Stimulated activated CD4-positive, alpha-beta T cell treated with anti-CD3 and anti-CD28 coated beads, Interleukin-2, amount 100 ng/mL, for 48 hours (primary cell): Measurements from ENCODE around the gene ZNF496.

Experiments
- DNase-seq, 2 donors: peaks; one replicate each; pipeline ENCODE4 v3.0.0-alpha.2; 2020

Gene ZNF496

DNA sequence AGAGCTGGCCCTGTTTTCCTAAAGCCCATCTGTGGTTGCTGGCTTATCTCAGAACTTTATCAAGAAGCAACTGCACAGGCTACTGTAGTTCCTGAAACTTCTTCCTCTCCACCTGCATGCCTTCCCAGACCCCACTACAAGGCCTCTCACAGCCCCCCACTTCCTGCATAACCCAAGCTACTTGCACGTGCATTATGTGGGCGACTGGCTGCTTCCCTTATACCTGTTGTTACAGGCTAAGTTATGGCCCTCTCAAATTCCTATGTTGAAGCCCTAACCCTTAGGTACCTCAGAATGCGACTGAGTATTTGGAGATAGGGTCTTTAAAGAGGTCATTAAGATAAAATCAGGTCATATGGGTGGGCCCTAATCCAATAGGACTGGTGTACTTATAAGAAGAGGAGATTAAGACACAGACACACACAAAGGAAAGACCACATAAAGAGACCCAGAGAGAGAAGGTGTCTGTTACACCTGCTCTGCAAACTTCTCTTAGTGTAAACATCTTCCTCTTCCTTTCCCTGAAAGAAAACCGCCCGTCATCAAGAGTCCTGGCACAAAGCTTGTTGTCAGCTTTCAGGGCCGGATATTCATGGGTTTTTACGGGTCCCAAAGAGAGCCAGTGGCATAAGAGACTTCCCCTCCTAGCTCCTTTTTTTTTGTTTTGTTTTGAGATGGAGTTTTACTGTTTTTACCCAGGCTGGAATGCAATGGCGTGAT, 5.1 kb downstream of the ZNF496 start:
- no peak for DNase-seq

DNA sequence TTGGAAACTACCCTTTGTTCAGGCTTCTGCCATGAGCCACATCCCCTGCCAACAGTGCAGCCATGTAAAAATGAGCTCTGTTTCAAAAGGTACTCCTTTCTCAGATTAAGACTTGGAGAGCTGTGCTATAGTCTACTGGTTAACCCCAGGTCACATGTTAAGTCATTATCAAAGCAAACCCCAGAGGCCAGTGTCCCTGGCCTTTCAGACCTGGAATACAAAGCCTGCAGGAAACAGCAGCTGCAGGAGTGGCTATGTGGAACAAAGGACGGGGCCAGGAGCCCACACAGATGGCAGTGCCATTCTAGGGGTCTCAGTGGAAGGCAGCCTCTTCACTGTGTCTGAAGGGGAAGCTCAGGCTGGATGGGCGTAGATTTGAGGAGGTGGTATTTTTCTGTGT, 6.7 kb downstream of the ZNF496 start:
- DNase-seq, result no peak

DNA sequence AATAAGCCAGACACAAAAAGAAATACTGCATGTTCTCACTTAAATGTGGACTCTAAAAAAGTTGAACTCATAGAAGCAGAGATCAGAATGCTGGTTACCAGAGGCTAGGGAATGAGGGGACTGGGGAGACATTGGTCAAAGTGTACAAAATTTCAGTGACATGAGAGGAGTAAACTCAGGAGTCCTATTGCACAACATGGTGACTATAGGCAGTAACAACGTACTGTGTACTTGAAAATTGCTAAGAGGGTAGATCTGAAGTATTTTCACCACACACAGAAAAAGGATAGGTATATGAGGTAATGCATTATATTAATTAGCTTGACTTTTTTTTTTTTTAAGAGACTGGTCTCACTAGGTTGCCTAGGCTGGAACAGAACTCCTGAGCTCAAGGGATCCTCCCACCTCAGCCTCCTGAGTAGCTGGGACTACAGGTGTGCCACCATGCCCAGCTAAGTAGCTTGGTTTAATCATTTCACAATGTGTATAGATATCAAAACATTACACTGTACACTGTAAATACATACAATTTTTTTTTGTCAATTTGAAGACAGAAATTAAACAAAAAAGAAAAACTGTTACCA, 7.4 kb downstream of the ZNF496 start:
- no peak for DNase-seq

DNA sequence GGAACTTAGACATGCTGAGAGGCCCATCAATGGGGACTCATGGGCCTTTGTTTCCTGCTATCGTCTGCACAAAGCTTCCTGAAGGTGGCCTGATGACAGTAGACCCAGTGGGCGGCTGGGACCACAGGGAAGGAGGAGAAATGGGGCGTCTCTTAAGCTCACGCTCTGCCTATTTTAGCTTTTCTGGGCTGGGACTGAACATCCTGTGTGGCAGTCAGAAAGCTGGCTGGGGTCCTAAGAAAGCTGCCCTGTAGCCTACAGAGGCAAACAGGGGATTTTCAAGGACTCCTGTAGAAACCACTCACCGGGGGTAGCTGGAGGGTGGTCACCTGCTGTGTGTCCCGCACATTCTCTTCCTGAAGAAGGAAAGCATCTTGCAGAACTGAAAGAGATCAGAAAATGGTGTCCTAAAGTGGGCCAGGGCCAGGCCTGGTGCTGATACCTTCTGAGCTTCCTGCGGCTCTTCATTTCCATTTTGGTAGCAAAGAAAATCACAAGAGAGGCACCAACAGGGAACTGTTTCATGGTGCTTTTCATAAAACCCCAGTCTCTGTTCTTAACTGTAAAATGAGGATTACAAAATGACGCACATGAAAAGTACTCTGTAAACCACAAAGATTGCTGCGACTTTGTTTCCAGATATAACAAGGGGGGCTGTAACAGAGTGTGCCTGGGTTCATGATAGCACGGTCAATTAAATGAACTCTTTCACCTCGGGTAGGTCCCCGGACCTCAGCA, 8.6 kb downstream of the ZNF496 start:
- no peak for DNase-seq

DNA sequence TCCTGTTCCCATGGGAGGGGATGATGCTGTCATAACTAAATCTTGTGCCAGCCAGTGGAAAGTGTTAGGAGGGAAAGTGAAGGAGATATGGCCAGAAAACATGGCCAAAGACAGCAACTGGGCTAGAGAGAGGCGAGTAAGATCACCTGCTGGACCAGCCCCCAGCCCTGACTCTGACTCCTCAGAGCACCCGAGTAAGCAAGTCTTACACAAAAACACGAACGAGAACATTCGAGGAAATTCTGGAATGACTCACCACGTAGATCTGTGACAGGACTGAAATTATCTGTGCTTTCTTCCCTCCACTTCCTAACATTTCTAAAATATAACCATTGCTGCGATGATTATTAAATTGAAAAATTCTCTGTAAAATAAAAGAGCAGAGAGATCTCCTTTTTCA, 9.2 kb downstream of the ZNF496 start:
- DNase-seq, result no peak

DNA sequence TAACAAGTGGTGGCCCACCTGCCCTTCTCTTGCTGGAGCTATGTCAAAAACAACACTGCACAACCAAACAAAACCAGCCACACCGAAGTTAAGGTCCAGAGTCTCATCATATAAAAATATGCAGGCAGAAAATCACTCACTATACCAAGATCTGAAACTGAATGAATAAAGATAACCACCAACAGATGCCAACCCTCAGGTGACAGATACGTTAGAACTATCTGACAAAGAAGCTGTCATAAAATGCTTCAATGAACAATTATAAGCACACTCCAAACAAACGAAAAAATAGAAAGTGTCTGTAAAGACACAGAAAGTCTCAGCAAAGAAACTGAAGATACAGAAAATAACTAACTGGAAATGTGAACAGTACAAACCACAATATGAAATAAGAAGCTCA, 14.0 kb downstream of the ZNF496 start:
- no peak for DNase-seq

DNA sequence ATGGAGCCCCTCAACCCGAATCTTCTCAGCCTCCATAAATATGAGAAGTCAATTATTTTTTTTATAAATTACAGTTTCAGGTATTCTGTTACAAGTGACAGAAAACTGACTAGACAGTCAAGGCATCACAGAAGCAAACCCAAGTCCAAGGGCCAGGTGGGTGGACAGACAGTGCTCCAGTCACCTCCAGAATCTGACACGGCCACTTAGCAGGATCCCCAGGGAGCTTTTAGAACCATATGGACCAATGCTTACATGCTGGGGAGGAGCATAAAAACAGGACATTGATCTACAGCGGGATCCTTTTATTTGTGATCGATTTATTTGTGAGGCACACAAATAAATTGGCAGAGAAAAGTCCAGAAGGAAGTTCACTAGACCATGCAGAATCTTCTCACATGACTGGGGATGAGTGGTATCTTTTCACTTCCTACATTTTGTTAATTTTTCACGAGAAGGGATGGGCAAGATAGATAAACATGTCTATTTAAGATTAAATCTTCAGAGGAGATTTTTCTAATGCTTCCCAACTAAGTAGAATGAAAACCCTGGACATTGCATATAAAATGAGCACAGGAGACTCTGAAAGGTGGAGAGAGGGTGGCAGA, 15.0 kb downstream of the ZNF496 start:
- no peak for DNase-seq

DNA sequence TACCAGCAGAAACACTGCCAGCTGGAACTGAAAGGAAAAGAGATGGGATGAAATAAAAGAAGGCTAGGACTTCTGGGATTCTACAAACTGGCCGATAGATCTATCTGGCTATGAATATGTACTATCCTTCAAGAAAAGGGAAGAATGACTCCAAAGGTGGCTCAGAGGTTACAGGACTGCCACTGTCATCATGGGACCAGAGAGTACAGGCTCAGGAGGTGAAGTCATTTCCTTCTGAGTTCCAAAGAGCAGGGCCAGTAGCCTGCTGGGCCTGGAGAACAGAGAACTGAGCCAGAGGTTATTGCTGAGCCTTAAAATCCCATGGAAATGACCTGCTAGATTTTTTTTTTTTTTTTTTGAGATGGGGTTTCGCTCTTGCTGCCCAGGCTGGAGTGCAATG, 27.6 kb downstream of the ZNF496 start:
- no peak for DNase-seq

DNA sequence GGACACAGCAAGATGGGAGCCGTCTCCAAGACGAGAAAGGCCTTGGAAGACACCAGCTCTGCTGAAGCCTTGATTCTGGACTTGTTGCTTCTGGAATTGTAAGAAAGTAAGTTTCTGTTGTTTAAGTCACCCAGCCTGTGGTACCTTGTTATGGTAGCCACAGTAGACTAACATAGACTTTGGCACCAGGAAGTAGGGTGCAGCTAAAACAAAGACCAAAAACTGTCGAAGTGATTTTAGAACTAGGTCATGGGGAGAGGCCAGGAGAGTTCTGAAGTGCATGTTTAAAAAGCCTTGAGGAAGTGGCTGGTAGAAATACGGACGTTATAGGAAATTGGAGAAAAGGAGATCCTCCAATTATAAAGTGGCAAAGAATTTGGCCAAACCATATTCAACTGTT, 28.5 kb downstream of the ZNF496 start:
- no peak for DNase-seq

DNA sequence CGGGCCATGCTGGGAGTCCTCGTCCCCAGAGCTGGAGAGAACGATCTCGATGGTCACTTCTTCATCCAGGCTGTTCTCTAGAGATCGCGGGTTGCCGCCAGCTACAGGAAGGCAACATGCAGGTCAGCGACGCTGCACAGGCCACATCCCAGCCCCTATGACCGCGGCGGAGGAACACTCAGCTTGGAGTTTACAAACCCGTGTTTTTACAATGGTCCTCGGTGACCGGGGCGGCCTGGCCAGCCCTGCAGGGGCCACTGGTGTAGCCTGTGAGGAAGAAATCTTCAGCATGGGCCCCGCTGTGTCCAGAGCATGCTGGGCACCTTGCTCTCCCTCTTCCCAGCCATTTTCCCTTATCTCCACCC, 30.5 kb downstream of the ZNF496 start:
- DNase-seq, result no peak

DNA sequence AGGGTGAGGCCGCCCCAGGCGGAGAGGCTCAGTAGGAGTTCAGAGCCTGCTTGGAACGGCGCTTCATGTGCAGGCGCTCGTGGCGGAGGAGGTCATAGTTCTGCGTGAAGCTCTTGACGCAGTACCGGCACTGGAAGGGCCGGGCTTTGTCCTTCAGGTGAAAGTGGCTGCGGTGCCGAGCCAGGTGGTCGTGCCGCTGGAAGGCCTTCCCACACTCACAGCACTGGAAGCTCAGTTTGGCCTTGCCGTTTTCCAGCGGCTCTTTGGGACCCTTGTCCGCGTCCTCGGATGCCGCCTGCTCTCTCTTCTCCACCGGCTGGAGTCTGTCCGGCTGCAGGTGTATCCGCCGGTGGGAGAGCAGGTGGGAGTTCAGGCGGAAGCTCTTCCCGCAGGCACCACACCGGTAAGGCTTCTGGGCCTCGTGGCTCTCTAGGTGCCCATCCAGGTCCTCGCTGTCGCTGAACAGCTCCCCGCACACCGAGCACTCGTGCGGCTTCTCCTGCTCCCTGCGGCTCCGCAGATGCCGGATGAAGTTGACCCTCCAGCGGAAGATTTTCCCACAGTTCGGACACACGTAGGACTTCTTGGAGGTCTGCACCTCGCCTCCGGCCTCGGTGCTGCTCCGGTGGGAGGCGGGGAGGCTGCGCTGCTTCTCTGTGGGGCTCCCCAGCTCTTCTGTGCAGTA, 31.0 kb downstream of the ZNF496 start:
- no peak for DNase-seq

DNA sequence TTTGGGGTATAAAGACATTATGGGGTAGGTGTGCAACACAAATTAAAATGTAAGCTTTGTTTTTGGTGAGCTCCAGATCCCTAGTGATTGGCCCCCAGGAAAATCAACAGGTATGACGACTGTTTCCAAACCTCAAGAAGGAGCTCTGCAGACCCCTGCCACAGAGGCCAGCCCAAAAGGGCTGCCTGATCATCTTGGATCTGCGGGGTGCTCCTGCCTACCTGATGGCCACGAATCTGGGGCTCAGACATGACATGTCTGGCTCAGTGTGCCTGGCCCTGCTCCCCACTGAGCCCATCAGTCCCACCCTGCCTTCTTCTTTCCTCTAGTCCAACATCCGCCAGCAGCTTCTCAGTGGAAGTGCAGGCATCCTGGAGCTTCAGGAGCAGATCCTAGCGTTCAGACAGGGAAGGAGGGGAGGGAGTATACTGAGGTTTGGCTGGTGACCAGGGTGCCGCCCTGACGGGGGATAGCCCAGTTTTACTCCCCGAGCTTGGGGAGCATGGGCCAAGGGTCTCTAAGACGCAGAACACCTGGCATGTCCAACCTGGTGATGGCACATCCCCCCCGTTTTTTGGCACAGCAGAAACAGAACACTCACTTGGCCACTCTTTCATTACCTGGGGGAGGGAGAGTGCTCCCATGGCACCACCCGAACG, 31.8 kb downstream of the ZNF496 start:
- DNase-seq, result no peak

DNA sequence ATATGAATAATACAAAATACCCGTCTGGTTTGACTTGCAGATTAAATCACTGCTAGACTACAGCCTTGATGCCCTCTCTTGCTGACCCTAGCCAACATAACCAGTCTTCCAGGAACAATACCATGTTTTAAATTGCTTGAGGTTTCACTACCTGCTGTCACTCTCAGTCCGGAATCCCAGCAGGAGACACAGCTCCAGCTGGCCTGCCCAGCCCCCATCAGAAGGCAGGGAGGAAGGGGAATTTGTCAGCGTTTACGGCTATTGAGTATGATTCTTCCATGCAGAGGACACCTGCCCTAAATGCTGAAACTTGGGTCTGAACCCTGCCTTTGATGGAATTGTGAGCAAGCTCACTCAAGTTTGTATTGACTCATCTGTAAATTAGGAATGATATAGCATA, 33.0 kb downstream of the ZNF496 start:
- no peak for DNase-seq

DNA sequence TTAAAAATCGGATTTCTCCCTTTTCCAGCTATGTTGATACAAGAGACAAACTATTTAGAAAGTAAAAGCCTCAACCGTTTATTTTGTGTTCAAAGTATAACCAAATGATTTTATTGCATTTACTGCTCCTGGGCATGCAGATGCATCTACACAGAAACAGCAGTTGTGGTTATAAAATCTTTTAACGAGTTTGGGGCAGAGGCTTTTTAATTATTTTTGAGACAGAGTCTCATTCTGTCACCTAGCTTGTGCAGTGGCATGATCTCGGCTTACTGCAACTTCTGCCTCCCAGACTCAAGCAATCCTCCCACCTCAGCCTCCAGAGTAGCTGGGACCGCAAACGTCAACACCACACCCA, 33.6 kb downstream of the ZNF496 start:
- DNase-seq, result no peak

DNA sequence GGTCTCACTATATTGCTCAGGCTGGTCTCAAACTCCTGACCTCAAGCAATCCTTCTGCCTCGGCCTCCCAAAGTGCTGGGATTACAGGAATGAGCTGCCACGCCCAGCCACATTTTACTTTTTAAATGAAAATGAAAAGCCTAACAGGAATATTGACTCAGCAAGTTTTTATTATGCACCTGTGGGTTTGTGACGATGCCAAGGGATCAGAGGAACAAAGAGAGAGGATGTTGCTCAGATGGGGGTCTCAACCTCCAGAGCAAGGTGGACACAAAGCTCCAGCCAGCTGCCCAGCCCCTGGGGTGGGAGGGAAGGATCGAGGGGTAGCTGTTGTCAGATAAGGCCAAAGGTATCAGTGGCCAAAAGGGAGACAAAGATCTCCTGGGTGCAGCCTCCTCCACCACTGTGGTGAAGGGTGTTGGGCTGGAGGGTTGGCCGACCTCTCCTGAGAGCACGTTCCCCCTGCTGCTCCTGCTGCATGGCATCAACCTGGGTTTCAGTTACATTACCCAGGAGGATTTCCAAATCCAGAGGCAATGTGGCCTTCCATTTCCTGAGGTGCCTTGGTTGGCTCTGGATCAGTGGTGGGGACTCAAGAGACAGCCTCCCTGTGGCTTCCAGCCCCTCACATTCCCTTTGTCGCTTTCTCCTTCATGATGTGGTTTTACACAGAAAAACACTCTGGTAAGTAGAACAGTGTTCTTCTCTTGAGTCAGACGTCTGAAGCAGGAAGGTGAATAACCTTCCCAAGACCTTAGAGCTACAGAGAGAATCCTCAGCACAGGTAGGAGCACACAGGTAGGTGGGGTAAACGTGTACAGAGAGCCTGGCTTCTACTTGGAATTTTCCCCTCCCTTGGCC, 34.2 kb downstream of the ZNF496 start:
- DNase-seq, result no peak

DNA sequence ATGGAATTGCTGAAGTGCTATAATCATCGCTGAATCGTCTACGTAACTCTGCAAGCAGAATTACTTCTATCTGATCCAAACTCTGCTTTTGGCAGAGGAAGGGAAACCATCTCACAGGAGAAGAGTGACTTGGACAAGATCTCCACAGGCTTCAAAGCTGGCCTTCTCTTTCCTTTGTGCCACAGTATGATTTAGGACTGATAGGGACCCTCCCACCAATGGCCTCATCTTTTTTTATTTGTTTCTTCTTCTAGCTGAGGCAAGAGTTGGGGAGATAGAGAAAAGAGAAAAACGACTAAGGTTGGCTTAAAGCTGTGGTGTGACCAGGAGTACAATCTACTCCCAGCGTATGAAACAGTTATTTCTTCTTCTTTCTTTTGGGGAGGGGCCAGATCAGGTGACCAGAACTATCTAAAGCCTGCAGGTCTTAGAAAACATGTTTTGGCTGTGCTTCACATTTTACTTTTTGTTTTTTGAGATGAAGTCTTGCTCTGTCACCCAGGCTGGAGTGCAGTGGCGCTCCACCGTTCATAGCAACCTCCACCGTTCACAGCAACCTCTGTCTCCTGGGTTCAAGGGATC, 35.0 kb downstream of the ZNF496 start:
- DNase-seq, result no peak

DNA sequence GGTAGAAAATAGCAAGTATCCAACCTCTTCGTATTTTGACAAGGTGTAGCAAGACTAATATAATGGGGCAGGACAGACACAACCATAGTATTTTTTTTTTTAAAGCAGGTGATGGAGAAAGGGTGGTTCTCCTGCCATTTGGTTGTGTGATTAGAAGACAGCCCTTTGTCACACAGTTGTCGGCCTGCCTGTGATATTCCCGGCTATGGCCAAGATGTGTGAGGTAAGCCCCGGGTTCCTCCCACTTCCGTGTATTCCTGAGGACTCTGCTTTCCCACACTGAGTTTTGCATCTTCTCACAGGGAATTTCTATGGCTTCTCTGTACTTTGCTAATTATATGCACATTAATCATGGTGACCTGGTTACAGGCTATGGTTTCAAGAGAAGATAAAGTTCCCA, 35.9 kb downstream of the ZNF496 start:
- no peak for DNase-seq

DNA sequence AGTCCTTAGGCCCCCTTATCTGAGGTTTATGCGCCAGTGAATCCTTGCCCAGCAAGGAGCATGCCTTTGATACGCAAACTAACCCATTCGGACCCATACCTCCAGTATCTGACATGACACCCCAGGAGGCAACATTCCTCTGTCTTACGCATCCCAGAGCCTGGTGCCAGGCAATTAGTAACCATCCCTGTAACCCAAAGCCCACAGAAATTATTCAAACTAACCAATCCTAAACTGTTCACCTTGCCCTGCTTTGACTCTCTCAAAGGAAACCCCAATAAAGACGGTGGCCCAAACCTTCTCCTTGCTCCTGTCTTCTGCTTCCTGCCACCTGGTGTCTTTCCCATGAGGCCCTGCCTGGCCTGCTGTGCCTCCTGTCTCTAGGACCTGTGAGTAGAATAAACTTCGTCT, 36.4 kb downstream of the ZNF496 start:
- DNase-seq, result no peak

DNA sequence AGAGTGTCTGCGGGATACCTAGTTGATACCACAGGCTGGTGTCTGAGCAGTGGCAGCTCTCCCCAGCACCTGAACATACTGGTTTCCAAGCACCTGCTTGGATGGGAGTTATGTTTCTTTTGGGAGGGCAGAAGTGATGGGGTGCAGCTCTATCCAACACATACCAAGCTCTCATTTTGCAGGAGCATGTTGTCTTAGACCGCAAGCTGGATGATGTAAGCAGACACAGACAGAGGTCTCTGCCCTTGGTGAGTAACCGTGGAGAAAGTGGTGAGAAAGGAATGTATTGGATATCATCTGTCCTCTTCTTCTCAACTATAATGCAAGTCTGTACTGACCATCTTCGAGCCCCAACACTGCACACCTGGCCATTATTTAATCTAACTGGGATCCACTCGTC, 37.4 kb downstream of the ZNF496 start:
- no peak for DNase-seq

DNA sequence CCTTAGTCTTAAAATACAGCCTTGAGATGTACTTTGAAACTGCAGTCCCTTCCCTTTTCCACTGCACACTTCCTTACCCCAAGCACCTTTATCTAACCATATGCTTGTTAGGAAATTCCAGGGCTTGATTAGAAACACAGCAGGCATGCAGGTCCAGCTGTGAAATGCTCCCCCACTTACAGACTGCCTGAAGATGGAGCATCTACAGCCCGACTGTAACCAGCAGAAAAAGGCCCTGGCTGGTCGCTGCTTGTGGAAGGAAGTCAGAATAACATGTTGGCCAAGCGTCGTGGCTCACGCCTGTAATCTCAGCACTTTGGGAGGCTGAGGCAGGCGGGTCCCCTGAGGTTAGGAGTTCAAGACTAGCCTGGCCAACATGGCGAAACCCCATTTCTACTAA, 38.6 kb downstream of the ZNF496 start:
- DNase-seq, result no peak

DNA sequence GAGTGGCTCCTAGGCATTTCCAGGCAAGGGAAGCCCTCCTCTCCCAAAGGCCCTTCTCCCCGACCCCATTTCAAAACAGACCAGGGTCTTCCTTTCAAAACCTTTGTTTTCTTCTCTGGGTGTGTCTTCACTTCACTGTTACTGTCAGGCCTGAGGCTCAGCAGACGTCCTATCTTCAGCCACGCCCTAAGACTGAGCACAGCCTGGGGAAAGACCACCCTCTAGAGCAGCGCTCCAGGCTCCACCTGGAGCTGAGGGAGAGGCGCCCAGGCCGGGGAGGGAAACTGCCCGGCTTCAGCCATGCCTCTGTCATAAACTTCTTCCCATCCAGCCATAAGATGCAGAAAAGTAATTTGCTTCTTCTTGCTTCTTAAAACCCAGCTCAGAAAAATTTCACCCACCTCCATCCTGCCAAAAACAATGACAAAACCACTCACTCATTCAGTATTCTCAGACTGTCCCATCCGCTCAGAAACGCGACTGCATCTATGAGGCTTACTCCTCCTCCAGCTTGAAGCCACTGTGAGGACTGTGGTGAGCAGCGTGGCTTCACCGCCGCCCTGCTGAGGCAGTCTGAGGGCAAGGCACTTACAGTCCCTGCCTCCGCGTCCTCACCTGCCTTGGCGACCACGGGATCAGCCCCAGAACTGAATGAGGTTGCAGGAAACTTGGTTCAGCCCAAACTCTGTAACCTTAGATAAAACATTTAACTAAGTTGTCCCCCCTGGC, 39.7 kb downstream of the ZNF496 start:
- DNase-seq, result no peak
